Testis (tissue), 2 donors: ENCODE results near the gene WNT3.

Experiments
- CTCF ChIP-seq, 3 experiments: fragments of 450-650 bp in 2 of 3; fragments of 200-600 bp in 1 of 3; sonication (generic) in 1 of 3; IDR thresholded peaks; one replicate each; pipeline ENCODE4 v1.5.1; 2016 to 2019; ENCODE audit warnings: antibody characterized with exemption in 3 of 3, mild to moderate bottlenecking in 2 of 3, moderate library complexity in 1 of 3
- POLR2A ChIP-seq: fragments of 450-650 bp; IDR thresholded peaks from one replicate; pipeline ENCODE4 v1.6.1; 2017; ENCODE audit warnings: antibody characterized with exemption, mild to moderate bottlenecking, moderate library complexity

- no peak for TF ChIP-seq CTCF (IDR thresholded peaks at IDR 0.05)
- TF ChIP-seq POLR2A, result no peak
Measured at GRCh38 chr17:46744441-46744840, 74.1 kb downstream of the WNT3 start.
